Right ventricle myocardium superior (tissue), 1 donor: Measurements from ENCODE around the gene NXPE3. TPM values are rescaled to one million over a fixed set of nuclear protein-coding genes. Genes with fewer than 3 reads are reported as not detected.
A peak's percentile ranks its signal among the peaks of the same experiment; 100 is the strongest.

Experiments used
- ATAC-seq: fragments of 200-7000 bp; cut with Tn5 transposase; one replicate; pipeline ENCODE4 v1.9.1; 2020; ENCODE audit warnings: mild to moderate bottlenecking; ENCODE audit not compliant: poor library complexity
- DNase-seq: peaks from one replicate; pipeline ENCODE4 v3.0.0-alpha.2; 2020
- intact Hi-C: fragments of 100-400 bp; cut with DNase I; formaldehyde crosslinking; loops from one replicate; pipeline ENCODE4 v1.11.2; 2022
- total RNA-seq: library from RNA; stranded (reverse); fragmentation: NEBNext Ultra II Directional; extraction: Animal tissue kit (Norgen Biotek cat#: 25700); gene quantifications from one replicate; pipeline ENCODE4 v1.2.1, GENCODE V29; 2021
- donor health status: DM: no; HTN: yes; CAD: no; lungs with severe emphysema.

The NXPE3 gene
- total RNA-seq, 1 donor from 2014 or later: 45.5 TPM

DNA sequence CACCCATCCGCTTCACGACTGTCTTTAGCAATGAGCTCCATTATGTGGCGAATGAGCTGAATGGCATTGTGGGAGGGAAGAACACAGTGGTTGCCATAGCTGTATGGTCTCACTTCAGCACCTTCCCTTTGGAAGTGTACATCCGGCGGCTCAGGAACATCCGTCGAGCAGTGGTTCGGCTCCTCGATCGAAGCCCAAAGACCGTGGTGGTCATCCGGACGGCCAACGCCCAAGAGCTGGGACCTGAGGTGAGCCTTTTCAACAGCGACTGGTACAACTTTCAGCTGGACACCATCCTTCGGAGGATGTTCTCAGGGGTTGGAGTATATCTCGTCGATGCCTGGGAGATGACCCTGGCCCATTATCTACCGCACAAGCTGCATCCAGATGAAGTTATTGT is 42.5 kb downstream of the NXPE3 start:
- no peak for DNase-seq

GRCh38 chr3:101823525-101823924 is 44.5 kb downstream of the NXPE3 start:
- intact Hi-C loops: no loop called here
- ATAC-seq (no peak), DNase-seq (no peak)

More for the DNA sequence above, 42.5 kb downstream of the NXPE3 start:
- intact Hi-C loops: no loop called here
- ATAC-seq: no peak

DNA sequence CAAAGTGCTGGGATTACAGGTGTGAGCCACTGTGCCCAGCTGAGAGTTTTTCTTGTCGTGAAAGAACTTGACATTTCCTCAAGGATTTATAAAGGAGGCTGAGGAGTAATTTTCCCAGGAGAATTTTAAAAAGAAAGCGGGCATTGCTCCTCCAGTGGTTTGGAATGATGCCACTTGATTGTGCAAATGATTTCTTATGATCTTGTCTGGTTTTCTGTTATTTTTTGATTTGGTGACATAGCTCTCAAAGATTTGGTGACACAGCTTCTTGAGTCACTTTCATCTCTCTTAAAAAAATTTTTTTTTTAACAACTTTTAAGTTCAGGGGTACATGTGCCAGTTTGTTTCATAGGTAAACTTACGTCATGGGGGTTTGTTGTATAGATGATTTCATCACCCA is 45.7 kb downstream of the NXPE3 start:
- intact Hi-C loops: no loop called here

DNA sequence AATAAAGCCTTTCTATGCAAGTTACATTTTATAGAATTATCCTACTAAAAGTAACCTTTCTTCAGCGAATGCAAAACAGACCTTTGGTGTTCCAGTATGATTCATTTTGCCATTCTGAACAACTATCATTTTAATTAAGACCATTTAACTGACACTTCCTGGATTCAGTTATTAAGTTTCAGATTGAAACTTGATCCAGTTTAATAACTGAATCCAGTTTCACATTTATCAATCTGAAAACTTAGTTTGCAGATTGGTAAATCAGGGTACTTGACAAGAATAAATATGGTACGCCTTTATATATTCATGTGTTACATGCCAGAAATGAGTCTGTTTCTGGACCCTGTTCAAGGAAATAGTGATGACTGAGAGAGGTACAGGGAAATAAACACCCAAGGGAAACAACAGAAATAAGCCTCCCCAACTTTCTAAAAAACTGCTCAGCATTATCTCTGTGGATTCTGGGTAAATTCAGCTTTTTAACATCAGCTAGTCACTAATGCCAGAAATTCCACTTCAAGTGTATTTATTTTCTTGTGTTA is 47.0 kb downstream of the NXPE3 start:
- DNase-seq (no peak), ATAC-seq (no peak)
- intact Hi-C loops: no loop called here

More for the DNA sequence above, 45.7 kb downstream of the NXPE3 start:
- DNase-seq: no peak
- ATAC-seq: no peak

DNA sequence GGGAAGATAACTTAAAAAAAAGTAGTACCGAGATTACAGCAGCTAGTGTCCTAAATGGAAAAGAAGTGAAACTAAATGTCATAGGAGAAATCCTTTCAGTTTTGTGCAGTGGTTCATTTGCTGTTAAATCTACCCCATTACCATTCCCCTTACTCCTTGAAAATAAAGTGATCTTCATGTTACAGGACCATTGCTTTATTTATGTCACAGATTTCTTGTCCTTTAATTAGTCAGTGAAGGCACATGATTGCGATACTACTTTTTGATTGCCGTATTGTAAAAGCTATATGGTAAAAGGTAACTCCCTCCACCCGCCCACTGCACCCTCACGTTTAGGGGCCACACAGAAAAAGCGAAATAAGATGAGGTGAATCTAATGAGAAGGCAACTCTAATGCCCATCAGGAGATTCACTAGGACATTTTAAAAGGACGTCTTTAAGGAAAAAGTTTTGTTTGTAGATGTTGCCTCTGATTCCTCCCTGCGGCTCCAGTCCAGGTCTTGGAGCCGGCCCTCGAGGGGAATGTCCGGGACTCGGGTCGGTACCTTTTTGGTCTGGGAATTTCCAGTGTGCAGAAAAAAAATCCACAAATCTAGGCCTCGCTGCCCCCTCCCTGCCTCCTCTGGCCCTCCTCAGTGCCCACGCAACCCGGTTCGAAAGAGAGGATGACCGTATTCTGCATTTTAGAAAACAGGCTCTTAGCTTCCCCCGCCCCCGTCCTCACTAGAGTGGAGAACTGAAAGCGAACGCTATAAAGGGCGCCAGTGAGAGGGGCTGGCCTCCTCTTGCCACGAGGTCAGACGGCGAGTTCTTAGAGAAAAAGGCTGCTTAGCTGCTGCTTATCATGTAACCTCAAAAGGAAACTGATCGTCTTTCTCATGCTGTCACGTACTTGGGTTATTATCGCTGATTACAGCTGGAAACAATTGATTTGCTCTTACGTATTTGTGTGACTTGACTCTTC is 48.5 kb downstream of the NXPE3 start:
- ATAC-seq (peak; percentile 84), DNase-seq (peak; percentile 78)
- intact Hi-C loops: loop anchor here (2.0 kb wide), 1 partner anchor 21 kb away; the partner anchor contains the start of gene NFKBIZ

DNA sequence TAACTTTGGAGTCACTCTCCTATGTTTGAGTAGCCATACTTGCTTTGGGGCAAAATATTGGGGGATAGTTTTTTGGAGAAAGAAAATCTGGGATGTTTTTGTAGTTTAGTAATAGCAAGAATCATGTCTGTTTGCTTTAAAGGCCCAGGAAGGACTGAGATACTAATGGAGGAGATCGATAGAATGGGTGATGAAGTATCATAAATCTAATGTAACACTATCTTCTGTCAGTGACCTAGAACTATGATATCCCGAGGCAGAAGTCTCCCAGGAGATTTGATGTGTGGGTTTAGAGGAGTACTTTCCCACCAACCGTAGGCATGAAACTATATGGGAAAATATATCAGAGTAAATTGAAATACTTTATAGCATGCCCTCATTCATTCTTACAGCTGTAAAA is 49.3 kb downstream of the NXPE3 start:
- intact Hi-C loops: loop anchor here (2.0 kb wide), 1 partner anchor 21 kb away; the partner anchor contains the start of gene NFKBIZ
- no peak for DNase-seq
- no peak for ATAC-seq

DNA sequence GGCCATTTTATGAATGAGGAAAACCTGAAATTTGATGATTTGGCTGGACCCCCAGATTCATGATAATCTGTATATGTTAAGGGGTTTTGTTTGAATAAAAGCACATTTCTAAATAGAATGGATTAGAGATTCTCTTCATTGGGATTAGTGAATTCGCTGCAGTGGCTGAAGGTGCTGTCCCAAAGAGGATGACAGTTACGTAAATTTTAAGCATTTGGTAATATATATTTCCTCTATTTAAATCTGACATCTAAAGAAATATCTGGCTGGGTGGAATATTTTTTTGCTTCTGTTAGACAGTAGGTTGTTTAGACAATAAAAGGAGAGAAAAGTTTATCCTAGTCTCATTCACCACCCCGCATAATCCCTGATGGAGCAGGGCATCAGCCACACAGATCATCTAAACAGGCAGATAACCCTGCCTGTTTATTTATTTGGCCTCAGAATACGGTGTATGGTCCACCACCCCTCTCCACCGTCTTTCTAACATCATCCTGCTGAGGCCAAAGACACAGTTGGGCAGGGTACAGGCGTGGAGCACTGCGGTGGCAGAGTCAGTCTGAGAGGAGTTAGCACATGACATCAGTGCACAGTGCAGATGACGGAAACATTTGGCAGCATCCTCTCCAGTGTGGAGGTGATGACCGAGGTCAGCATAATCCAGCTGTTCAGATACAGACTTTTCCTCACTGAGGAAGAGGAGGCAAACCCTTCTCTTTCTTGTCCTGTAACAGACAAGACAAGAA is 49.9 kb downstream of the NXPE3 start:
- intact Hi-C loops: loop anchor here (2.0 kb wide), 1 partner anchor 20 kb away; the partner anchor contains the start of gene NFKBIZ
- ATAC-seq (peak; percentile 93), DNase-seq (peak; percentile 70)

- intact Hi-C loops: loop anchor here (2.0 kb wide), 1 partner anchor 19 kb away; the partner anchor contains the start of gene NFKBIZ
These were observed 50.4 kb downstream of the NXPE3 start for GRCh38 chr3:101829437-101829830.

DNA sequence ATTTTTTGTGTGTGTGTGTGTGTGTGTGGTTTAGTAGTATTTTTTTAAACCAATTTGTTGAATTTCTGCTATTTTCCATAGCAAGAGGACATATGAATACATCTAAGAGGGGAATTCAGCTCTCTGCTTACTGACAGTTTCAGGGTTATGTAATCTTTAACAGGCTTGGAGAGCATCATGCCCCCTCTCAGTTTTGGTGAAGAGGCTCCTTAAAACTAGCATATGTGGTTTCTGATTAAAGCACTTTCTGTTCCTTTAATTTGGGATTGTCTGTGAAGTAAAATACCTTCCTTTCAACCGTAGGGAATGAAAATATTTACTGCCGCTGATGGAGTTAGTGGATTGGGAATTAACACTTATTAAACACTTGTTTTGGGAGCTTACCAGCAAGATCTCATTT is 50.9 kb downstream of the NXPE3 start:
- DNase-seq (no peak), ATAC-seq (no peak)
- intact Hi-C loops: loop anchor here (2.0 kb wide), 1 partner anchor 19 kb away; the partner anchor contains the start of gene NFKBIZ

More at GRCh38 chr3:101829437-101829830, 50.4 kb downstream of the NXPE3 start:
- ATAC-seq: no peak
- DNase-seq: no peak

GRCh38 chr3:101833446-101833974 is 54.5 kb downstream of the NXPE3 start:
- no peak for ATAC-seq

GRCh38 chr3:101835676-101836075 is 56.7 kb downstream of the NXPE3 start:
- DNase-seq (no peak), ATAC-seq (no peak)
- intact Hi-C loops: no loop called here

More at GRCh38 chr3:101833446-101833974, 54.5 kb downstream of the NXPE3 start:
- DNase-seq: no peak
- intact Hi-C loops: no loop called here

- ATAC-seq (no peak), DNase-seq (no peak)
- intact Hi-C loops: no loop called here
These were observed 57.1 kb downstream of the NXPE3 start for GRCh38 chr3:101836160-101836559.

- intact Hi-C loops: no loop called here
- DNase-seq (no peak), ATAC-seq (peak; percentile 26)
These were observed 57.9 kb downstream of the NXPE3 start for GRCh38 chr3:101836652-101837598.

GRCh38 chr3:101838691-101839090 is 59.7 kb downstream of the NXPE3 start:
- no peak for DNase-seq
- no peak for ATAC-seq
- intact Hi-C loops: no loop called here

DNA sequence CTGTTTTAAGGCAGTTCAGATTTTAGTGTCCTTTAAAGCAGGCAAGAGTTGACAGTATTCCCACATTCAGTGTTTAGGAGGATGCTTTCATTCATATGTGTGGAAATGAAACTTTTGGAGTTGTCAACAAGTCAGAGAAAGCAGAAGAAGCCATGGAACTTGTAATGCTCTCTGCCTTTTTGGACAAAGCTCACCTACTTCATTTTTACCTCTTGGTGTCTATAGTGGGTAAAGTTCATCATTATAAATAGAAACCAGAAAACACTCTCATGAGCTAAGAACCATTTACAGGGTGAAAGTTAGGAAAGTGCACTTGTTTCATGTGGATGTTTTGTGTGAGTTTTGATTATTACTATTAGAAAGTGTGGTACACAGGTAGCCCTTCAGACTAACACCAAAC is 61.1 kb downstream of the NXPE3 start:
- peak; percentile 12 for ATAC-seq
- intact Hi-C loops: no loop called here
- DNase-seq: no peak

GRCh38 chr3:101842245-101842934 is 63.4 kb downstream of the NXPE3 start:
- ATAC-seq: no peak
- DNase-seq: no peak
- intact Hi-C loops: no loop called here

DNA sequence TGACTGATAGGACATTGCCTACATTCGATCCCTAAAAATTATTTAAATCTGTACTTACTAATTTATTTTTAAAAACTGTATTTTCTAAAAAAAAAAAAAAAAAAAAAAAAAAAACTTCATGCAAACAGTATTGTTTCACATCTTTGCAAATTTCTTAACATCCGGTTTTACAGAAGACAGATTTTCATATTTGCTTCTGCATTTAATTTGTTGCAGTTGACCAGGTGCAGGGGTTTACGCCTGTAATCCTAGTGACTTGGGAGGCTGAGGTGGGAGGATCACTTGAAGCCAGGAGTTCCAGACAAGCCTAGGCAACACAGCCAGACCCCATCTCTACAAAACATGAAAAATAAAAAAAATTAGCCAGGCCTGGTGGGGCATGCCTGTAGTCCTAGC is 63.9 kb downstream of the NXPE3 start:
- ATAC-seq: no peak
- intact Hi-C loops: no loop called here
- DNase-seq: no peak
